ENCODE data around the gene SLC25A41.
"Not testable (repeated sequence)": the region's sequence is repeated elsewhere in the genome, so short reads cannot be mapped to it uniquely, and the experiment has no call there.

SLC25A41 gene

DNA sequence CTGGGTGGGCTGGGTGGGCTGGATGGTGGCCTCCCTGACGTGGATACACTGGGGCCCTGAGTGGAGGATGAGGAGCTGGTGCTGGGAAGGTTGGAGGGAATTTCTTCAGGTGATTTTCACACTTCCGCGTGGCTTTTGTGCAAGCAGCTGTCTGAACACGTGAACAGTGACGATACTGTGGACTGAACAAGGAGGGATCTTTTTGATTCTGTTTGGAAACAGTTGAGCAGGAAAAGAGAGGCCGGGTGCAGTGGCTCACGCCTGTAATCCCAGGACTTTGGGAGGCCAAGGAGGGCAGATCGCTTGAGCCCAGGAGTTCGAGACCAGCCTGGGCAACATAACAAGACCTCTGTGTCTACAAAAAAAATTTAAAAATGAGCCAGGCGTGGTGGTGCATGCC is 31.5 kb downstream of the SLC25A41 start:
- Histone ChIP-seq H3K9me3 (ENCODE audit: low read length) (no peaks in the 10 kb centered on the region), H3K36me3 (ENCODE audit: insufficient read depth, low read length) (no peaks in the 10 kb centered on the region), H3K4me1 (ENCODE audit: insufficient read depth, low read length) (peaks cover 10% of the 10 kb centered on the region), H3K4me3 (ENCODE audit: low read length) (no peak overlapping the region), H2AFZ (ENCODE audit: low read depth, low read length) (no peak overlapping the region), H3K27me3 (ENCODE audit: insufficient read depth, low read length) (no peaks in the 10 kb centered on the region)

DNA sequence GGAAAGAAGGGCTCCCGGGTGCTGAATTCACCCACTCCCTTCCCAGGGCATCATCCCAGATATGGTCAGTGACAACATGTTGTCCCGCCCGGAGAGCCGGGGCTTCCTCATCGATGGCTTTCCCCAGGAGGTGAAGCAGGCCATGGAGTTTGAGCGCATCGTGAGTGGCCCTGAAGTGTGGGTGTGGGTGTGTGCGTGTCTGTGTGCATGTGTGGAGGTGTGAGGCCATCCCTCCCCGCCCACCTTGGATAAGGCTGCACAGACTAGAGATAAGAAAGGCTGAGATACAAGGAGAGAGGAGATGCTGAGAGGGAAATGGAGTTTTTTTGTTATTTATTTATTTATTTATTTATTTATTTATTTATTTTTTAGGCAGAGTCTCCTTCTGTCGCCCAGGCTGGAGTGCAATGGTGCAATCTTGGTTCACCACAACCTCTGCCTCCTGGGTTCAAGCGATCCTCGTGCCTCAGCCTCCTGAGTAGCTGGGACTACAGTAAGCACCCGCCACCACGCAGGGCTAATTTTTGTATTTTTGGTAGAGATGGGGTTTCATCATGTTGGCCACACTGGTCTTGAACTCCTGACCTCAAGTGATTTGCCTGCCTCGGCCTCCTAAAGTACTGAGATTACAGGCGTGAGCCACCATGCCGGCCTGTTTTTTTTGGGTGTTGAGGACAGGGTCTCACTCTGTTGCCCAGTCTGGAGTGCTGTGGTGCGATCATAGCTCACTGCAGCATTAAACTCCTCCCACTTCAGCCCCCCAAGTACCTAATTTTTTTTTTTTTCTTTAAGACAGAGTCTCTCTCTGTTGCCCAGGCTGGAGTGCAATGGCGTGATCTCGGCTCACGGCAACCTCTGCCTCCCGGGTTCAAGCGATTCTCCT is 33.3 kb downstream of the SLC25A41 start:
- H3K4me3 ChIP-seq (ENCODE audit: low read length); H2AFZ ChIP-seq (ENCODE audit: low read depth, low read length); H3K36me3 ChIP-seq (ENCODE audit: insufficient read depth, low read length); H3K27me3 ChIP-seq (ENCODE audit: insufficient read depth, low read length); H3K9me3 ChIP-seq (ENCODE audit: low read length): not testable (repeated sequence)
- H3K4me1 ChIP-seq (ENCODE audit: insufficient read depth, low read length), result peaks cover 10% of the 10 kb centered on the region

DNA sequence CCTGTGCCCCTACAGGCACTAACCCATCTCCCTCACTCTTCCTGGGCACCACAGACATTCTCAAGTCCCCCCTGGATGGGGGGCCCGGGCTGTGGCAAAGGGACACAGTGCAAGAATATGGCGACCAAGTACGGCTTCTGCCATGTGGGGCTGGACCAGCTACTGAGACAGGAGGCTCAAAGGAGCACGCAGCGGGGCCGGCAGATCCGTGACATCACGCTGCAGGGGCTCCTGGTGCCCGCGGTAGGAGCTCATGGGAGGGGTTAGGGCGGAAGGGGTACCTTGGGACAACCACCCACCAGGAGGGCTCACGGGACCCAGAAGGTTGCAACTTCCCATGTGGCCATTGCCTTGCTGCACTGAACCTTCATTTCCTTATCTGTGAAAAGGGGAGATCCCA is 37.3 kb downstream of the SLC25A41 start:
- Histone ChIP-seq H2AFZ (ENCODE audit: low read depth, low read length) (no peak overlapping the region), H3K9me3 (ENCODE audit: low read length) (no peaks in the 10 kb centered on the region), H3K4me3 (ENCODE audit: low read length) (no peak overlapping the region)

DNA sequence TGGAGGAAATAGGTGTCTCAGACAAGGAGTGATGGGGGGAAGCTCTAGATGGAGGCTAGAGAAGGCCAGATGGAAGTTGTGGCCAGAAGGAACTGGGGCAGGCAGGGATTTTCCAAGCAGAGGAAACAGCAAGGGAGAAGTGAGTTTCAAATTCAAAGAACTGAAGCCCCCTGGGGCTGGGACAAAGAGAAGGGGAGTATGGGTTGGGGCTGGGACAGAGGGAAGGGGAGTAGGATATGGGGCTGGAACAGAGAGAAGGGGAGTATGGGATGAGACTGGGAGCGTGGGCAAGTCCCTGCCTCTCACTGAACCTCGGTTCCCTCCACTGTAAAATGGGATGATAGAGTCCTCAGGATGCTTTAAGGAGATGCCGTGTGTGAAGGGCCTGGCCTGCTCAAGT is 38.7 kb downstream of the SLC25A41 start:
- H3K9me3 ChIP-seq (ENCODE audit: low read length), result no peaks in the 10 kb centered on the region
- no peak overlapping the region for H3K4me3 ChIP-seq (ENCODE audit: low read length)
- peaks cover 12% of the 10 kb centered on the region for H3K36me3 ChIP-seq (ENCODE audit: insufficient read depth, low read length)
- H3K4me1 ChIP-seq (ENCODE audit: insufficient read depth, low read length), result peaks cover 12% of the 10 kb centered on the region
- no peak overlapping the region for H2AFZ ChIP-seq (ENCODE audit: low read depth, low read length)
- no peaks in the 10 kb centered on the region for H3K27me3 ChIP-seq (ENCODE audit: insufficient read depth, low read length)

More for the DNA sequence above, 37.3 kb downstream of the SLC25A41 start:
- Histone ChIP-seq H3K36me3 (ENCODE audit: insufficient read depth, low read length) (peaks cover 6% of the 10 kb centered on the region), H3K4me1 (ENCODE audit: insufficient read depth, low read length) (peaks cover 12% of the 10 kb centered on the region), H3K27me3 (ENCODE audit: insufficient read depth, low read length) (no peaks in the 10 kb centered on the region)

DNA sequence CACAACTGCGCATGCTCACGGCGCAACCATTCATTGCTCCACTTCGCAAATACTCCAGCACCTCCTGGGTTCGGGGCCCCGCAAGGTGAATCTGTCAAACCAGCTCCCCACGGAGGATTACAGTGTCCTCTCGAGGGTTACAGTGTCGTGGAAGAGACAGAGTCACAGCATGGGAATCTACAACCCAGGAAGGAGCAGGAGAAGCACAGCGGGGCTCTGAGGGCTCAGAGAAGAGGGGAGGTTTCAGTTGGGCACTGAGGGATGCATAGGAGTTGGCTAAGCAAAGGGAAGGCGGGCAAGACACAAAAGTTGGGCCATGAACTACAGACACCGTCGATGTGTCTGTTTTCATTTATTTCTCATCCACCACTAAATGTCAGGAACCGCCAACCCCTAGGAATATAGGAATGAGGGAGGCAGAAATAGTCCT is 39.6 kb downstream of the SLC25A41 start:
- H3K36me3 ChIP-seq (ENCODE audit: insufficient read depth, low read length), result peaks cover 20% of the 10 kb centered on the region
- no peaks in the 10 kb centered on the region for H3K9me3 ChIP-seq (ENCODE audit: low read length)

DNA sequence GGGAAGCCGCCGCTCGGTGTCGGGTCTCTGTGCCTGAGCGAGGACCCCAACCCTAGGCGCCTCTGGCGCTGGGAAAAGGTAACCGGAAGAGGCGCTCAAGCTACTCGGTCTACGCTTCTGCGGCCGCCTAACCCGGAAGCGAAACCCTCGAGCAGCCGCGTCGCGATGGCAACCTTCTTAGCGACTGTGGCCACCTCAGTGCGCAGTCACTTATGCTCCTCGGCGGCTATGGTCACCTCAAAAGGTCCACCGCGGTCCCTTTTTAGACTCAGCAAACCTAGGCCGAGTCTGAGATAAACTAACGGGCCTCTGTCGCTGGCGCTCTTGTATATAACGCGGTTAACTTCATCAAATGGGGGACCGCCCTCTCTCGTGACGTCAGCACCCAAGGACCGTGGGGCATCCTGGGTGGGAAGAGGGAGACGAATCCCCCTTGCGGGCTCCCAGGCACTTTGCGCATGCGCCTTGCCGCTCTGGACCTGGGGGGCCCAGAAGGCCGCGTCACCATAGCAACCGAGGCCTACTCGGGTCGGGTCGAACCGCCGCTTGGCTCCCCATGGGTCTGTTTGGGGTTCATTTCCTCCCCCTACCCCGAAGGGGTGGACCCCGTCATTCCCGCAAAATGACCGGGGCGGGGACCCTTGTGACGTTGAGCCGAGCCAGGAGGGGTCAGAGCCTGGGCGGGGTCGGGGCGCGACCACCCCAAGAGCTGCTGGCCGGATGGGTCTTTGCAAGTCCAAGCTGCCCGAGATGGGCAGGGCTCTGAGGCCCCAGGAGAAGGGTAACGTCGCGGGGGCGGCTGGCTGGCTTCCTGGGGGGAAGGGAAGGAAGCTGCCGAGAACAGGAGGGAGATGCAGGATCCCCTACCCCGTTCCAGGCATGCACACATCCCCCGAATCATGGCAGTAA is 40.2 kb downstream of the SLC25A41 start, which contains the start of gene GTF2F1:
TSS of gene GTF2F1 (minus strand) at position 91 of the 909 bp plus-strand sequence. CDS start 169 bp downstream, outside the sequence.
- Histone ChIP-seq H3K27me3 (ENCODE audit: insufficient read depth, low read length) (no peaks in the 10 kb centered on the region), H2AFZ (ENCODE audit: low read depth, low read length) (peak within 1 kb of the TSS; percentile 70), H3K4me3 (ENCODE audit: low read length) (peak within 1 kb of the TSS; percentile 88), H3K9me3 (ENCODE audit: low read length) (no peaks in the 10 kb centered on the region), H3K4me1 (ENCODE audit: insufficient read depth, low read length) (peaks cover 12% of the 10 kb centered on the region), H3K36me3 (ENCODE audit: insufficient read depth, low read length) (peaks cover 26% of the 10 kb centered on the region)

More for the DNA sequence above, 39.6 kb downstream of the SLC25A41 start:
- Histone ChIP-seq H2AFZ (ENCODE audit: low read depth, low read length) (peak overlapping the region; percentile 70), H3K27me3 (ENCODE audit: insufficient read depth, low read length) (no peaks in the 10 kb centered on the region), H3K4me1 (ENCODE audit: insufficient read depth, low read length) (peaks cover 12% of the 10 kb centered on the region), H3K4me3 (ENCODE audit: low read length) (peak overlapping the region; percentile 88)

DNA sequence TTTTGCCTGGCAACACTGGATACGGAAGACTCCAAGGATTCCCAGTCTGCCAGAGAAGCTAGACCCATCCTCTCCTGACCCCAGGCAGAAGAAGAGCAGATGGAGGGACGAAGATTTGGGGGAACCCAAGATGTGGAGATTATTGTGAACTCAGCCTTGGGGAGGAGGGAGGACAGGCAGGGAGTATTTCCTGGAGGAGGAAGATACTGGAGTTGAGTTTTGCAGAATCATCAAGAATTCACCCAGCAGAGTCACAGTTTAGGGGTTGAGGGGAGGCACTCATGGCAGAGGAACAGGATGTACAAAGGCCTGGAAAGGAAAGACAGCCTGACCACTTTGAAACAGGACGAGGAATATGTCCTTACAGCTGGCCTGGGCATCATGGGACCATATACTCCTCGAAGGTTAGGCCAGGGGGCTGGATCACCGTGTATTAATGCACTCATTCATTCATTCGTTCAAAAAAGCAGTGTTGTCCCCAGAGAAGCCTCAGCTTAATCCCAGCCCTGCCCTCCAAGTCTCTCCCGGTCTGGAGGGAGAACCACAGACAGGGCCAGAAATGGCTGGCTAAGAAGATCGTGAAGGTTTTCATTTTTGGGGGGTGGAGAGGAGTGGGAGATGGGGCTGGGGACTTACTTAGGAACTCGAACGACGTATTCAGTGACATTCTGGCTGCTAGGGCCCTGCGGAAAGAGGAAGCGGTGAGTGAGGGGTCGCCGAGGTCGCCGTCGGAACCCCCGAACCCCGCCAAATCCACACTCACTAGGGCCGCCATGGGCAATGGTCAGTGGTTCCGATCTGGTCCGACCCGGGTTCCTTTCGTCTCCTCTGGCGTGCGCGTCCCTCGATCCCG is 41.1 kb downstream of the SLC25A41 start:
- no peaks in the 10 kb centered on the region for H3K9me3 ChIP-seq (ENCODE audit: low read length)
- peaks cover 12% of the 10 kb centered on the region for H3K4me1 ChIP-seq (ENCODE audit: insufficient read depth, low read length)
- H3K27me3 ChIP-seq (ENCODE audit: insufficient read depth, low read length), result no peaks in the 10 kb centered on the region
- peaks cover 33% of the 10 kb centered on the region for H3K36me3 ChIP-seq (ENCODE audit: insufficient read depth, low read length)
- H3K4me3 ChIP-seq (ENCODE audit: low read length), result peak overlapping the region; percentile 88
- H2AFZ ChIP-seq (ENCODE audit: low read depth, low read length), result peak overlapping the region; percentile 70

DNA sequence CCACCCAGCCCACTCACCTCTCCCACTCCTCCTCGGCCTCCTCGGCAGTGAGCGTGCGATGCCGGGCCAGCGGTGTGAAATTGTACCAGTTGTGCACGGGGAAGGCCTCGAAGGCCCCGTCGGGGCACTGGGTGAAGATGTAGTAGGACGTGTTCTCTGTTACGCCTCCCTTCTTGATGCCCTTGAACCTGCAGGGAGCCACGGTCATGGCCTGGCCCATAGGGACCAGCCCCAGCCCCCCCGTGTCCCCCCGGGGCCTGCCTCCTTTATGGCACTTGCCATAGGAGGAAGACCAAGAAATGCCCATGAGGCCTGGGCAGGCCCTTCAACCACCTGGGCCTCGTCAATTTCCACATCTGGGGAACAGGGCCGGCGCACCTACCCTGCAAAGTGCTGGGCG is 46.2 kb downstream of the SLC25A41 start:
- H3K27me3 ChIP-seq (ENCODE audit: insufficient read depth, low read length), result no peaks in the 10 kb centered on the region
- no peak overlapping the region for H3K4me3 ChIP-seq (ENCODE audit: low read length)
- no peak overlapping the region for H2AFZ ChIP-seq (ENCODE audit: low read depth, low read length)
- H3K36me3 ChIP-seq (ENCODE audit: insufficient read depth, low read length), result peaks cover 70% of the 10 kb centered on the region
- peaks cover 3% of the 10 kb centered on the region for H3K9me3 ChIP-seq (ENCODE audit: low read length)
- peaks cover 7% of the 10 kb centered on the region for H3K4me1 ChIP-seq (ENCODE audit: insufficient read depth, low read length)

DNA sequence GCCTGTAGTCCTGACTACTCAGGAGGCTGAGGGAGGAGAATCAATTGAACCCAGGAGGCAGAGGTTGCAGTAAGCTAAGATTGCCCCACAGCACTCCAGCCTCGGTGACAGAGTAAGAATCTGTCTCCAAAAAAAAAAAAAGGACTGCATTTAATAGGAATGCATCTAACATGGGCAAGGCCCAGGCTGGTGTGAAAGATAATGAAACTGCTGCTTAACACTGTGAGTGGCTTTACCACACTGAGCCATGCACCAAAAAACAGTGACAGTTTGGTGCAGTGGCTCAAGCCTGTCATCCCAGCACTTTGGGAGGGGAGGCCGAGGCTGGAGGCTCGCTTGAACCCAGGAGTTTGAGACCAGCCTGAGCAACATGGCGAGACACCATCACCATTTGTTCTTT is 49.2 kb downstream of the SLC25A41 start:
- Histone ChIP-seq H3K9me3 (ENCODE audit: low read length) (peaks cover 25% of the 10 kb centered on the region), H3K36me3 (ENCODE audit: insufficient read depth, low read length) (peaks cover 82% of the 10 kb centered on the region), H3K4me3 (ENCODE audit: low read length) (no peak overlapping the region), H3K27me3 (ENCODE audit: insufficient read depth, low read length) (no peaks in the 10 kb centered on the region), H2AFZ (ENCODE audit: low read depth, low read length) (no peak overlapping the region), H3K4me1 (ENCODE audit: insufficient read depth, low read length) (no peaks in the 10 kb centered on the region)

DNA sequence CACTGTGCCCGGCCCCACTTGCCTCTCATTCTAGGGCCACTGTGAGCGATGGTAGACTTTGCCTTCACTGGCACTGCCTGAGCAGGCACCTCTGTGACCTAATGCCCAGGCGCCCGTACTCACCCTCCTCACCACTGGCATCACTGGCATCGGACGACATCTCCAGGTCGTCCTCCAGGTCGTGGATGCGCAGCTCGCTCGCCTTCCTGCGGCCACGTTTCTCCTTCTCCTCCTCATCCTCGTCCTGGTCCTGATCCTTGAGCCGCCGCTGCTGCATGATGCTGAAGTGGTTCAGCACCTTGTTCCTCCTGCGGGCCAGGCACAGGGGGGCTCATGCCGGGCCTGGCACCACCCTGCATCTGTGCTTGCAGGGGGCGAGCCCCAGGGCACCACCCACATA is 50.4 kb downstream of the SLC25A41 start:
- Histone ChIP-seq H3K4me1 (ENCODE audit: insufficient read depth, low read length) (no peaks in the 10 kb centered on the region), H3K36me3 (ENCODE audit: insufficient read depth, low read length) (peaks cover 77% of the 10 kb centered on the region), H3K4me3 (ENCODE audit: low read length) (no peak overlapping the region), H3K9me3 (ENCODE audit: low read length) (peaks cover 25% of the 10 kb centered on the region), H2AFZ (ENCODE audit: low read depth, low read length) (no peak overlapping the region), H3K27me3 (ENCODE audit: insufficient read depth, low read length) (no peaks in the 10 kb centered on the region)

DNA sequence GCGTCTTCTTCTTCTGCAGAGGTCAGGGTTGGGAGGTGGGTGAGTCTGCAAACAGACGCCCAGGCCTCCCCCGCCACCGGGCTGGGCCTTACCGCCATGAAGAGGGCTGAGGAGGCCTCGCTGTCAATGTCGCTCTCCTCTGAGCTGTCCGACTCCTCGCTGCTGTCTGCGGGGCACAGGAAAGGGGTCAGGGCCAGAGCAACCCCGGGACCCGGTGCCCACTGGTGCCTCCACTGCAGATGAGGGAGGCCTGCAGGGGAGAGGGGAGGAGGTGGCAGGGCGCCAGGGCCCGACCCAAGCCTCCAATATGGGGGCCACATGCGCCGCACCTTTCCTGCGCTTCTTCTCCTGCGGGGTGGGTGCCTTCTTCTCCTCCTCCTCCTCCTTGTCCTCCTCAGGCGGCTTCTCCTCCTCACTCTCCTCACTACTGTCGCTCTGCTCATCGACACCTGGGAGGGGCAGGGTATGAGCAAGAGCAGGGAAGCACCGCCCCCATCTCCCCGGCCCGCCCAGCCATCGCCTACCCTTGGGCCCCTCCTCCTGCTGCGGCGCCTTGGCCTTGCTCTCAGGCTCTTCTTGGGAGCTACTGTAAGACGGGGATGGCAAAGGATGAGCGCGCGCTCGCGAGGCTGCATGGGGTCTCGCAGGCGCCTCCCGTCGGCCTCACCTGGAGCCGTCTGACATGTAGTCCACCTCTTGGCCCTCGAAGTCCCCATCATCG is 52.4 kb downstream of the SLC25A41 start:
- Histone ChIP-seq H2AFZ (ENCODE audit: low read depth, low read length) (no peak overlapping the region), H3K9me3 (ENCODE audit: low read length) (peaks cover 25% of the 10 kb centered on the region), H3K4me1 (ENCODE audit: insufficient read depth, low read length) (no peaks in the 10 kb centered on the region), H3K27me3 (ENCODE audit: insufficient read depth, low read length) (no peaks in the 10 kb centered on the region), H3K4me3 (ENCODE audit: low read length) (no peak overlapping the region), H3K36me3 (ENCODE audit: insufficient read depth, low read length) (peaks cover 62% of the 10 kb centered on the region)

DNA sequence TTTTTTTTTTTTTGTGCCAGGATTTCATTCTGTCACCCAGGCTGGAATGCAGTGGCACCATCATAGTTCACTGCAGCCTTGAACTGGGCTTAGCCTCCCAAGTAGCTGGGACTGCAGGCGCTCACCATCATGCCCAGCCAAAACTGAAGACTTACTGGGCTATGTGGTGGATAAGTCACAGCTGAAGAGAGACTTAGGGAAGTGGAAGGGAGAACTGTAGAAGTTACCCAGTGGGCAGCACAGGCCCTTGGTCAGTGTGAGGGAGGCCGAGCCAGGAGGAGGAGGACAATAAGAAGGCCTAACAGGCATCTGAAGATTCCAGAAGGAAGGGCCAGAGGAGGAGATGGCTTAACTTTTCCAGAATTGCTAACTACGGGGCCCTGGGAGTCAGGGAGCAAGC is 53.8 kb downstream of the SLC25A41 start:
- Histone ChIP-seq H2AFZ (ENCODE audit: low read depth, low read length) (no peak overlapping the region), H3K9me3 (ENCODE audit: low read length) (peaks cover 25% of the 10 kb centered on the region), H3K36me3 (ENCODE audit: insufficient read depth, low read length) (peaks cover 61% of the 10 kb centered on the region), H3K4me3 (ENCODE audit: low read length) (no peak overlapping the region), H3K4me1 (ENCODE audit: insufficient read depth, low read length) (no peaks in the 10 kb centered on the region), H3K27me3 (ENCODE audit: insufficient read depth, low read length) (no peaks in the 10 kb centered on the region)
